Mesendoderm (in vitro differentiated cells): ENCODE data around the gene LETM1.

Experiments used
- DNase-seq: peaks from one replicate; pipeline ENCODE4 v3.0.0; 2013
- H2AK5ac ChIP-seq: 2 replicates; pipeline ENCODE4 v1.6.1; 2013; ENCODE audit warnings: low read length, inconsistent platforms
- H2BK120ac ChIP-seq: 2 replicates; pipeline ENCODE4 v1.6.1; 2013; ENCODE audit warnings: low read depth, mild to moderate bottlenecking, low read length, moderate library complexity, mixed read lengths
- H2BK15ac ChIP-seq: replicated peaks from 2 replicates; pipeline ENCODE4 v1.6.1; 2013; ENCODE audit warnings: low read depth, mild to moderate bottlenecking, moderate library complexity
- H2BK5ac ChIP-seq: 2 replicates; pipeline ENCODE4 v1.6.1; 2013; ENCODE audit warnings: low read length, inconsistent platforms
- H3K18ac ChIP-seq: 2 replicates; pipeline ENCODE4 v1.6.1; 2013; ENCODE audit warnings: mild to moderate bottlenecking, low read length, mixed read lengths
- H3K23ac ChIP-seq: one replicate; pipeline ENCODE4 v1.6.1; 2013; ENCODE audit warnings: low read length
- H3K27ac ChIP-seq: 2 replicates; pipeline ENCODE4 v1.5.1; 2013; ENCODE audit warnings: low read depth, mild to moderate bottlenecking, inconsistent platforms, low read length, moderate library complexity
- H3K27me3 ChIP-seq: 2 replicates; pipeline ENCODE4 v1.6.1; 2013; ENCODE audit warnings: low read length, control low read depth, mild to moderate bottlenecking, inconsistent platforms; ENCODE audit not compliant: insufficient read depth, poor library complexity
- H3K36me3 ChIP-seq: 2 replicates; pipeline ENCODE4 v1.6.1; 2013; ENCODE audit warnings: low read length, inconsistent platforms; ENCODE audit not compliant: control insufficient read depth, insufficient read depth
- H3K4ac ChIP-seq: one replicate; pipeline ENCODE4 v1.6.1; 2013; ENCODE audit warnings: low read depth, mild to moderate bottlenecking, low read length, moderate library complexity
- H3K4me1 ChIP-seq: 2 replicates; pipeline ENCODE4 v1.6.1; 2013; ENCODE audit warnings: low read depth, low read length, inconsistent platforms; ENCODE audit not compliant: control insufficient read depth
- H3K4me2 ChIP-seq: 2 replicates; pipeline ENCODE4 v1.6.1; 2013; ENCODE audit warnings: low read length
- H3K4me3 ChIP-seq: 2 replicates; pipeline ENCODE4 v1.5.1; 2013; ENCODE audit warnings: mild to moderate bottlenecking, low read length
- H3K56ac ChIP-seq: one replicate; pipeline ENCODE4 v1.6.1; 2013; ENCODE audit warnings: low read length
- H3K79me1 ChIP-seq: 2 replicates; pipeline ENCODE4 v1.6.1; 2013; ENCODE audit warnings: low read length, inconsistent platforms
- H3K79me2 ChIP-seq: 2 replicates; pipeline ENCODE4 v1.6.1; 2013; ENCODE audit warnings: mild to moderate bottlenecking, low read length; ENCODE audit not compliant: control insufficient read depth, insufficient read depth
- H3K9ac ChIP-seq: 2 replicates; pipeline ENCODE4 v1.6.1; 2013; ENCODE audit warnings: low read length, inconsistent platforms
- H4K5ac ChIP-seq: one replicate; pipeline ENCODE4 v1.6.1; 2013; ENCODE audit warnings: low read length
- H4K8ac ChIP-seq: one replicate; pipeline ENCODE4 v1.6.1; 2013; ENCODE audit warnings: low read depth, mild to moderate bottlenecking, control low read depth, low read length, moderate library complexity
- WGBS: extraction: QIAGEN DNeasy Blood & Tissue Kit; methylation state at CpG from one replicate; pipeline ENCODE4 v1.1.7; 2013; ENCODE audit warnings: low lambda C conversion rate, missing lambda C conversion rate; ENCODE audit not compliant: insufficient coverage; ENCODE audit errors: extremely low coverage; 5-methylcytosine and 5-hydroxymethylcytosine counted together

LETM1 gene

GRCh38 chr4:1822568-1823544 lies 33.1 kb downstream of the LETM1 start:
- Histone ChIP-seq H2BK15ac (no peak overlapping the region), H3K18ac (no peak overlapping the region), H3K4me3 (no peak overlapping the region), H3K27ac (no peak overlapping the region), H3K79me1 (no peaks in the 10 kb centered on the region), H4K5ac (no peak overlapping the region), H4K8ac (no peak overlapping the region), H2BK5ac (no peak overlapping the region), H3K4me2 (no peak overlapping the region), H3K27me3 (no peaks in the 10 kb centered on the region), H3K4me1 (no peaks in the 10 kb centered on the region), H3K23ac (no peak overlapping the region), H3K56ac (no peak overlapping the region), H3K36me3 (peaks cover 10% of the 10 kb centered on the region), H2AK5ac (no peak overlapping the region), H3K79me2 (no peaks in the 10 kb centered on the region), H3K4ac (no peak overlapping the region), H2BK120ac (no peak overlapping the region), H3K9ac (no peak overlapping the region)
- DNase-seq: no peak
- WGBS: no CpG with 5 or more reads among the region's 37 CpGs

GRCh38 chr4:1821679-1822567 lies 34.0 kb downstream of the LETM1 start:
- no peaks in the 10 kb centered on the region for H3K79me2 ChIP-seq
- no CpG with 5 or more reads among the region's 18 CpGs for WGBS
- no peak overlapping the region for H3K23ac ChIP-seq
- no peak overlapping the region for H3K56ac ChIP-seq
- H2BK5ac ChIP-seq: no peak overlapping the region
- H3K4me2 ChIP-seq: no peak overlapping the region
- peaks cover 10% of the 10 kb centered on the region for H3K36me3 ChIP-seq
- H4K5ac ChIP-seq: no peak overlapping the region
- no peak overlapping the region for H3K27ac ChIP-seq
- H3K4ac ChIP-seq: no peak overlapping the region
- H3K9ac ChIP-seq: no peak overlapping the region
- H3K18ac ChIP-seq: no peak overlapping the region
- H4K8ac ChIP-seq: no peak overlapping the region
- no peak overlapping the region for H2AK5ac ChIP-seq
- no peaks in the 10 kb centered on the region for H3K79me1 ChIP-seq
- no peaks in the 10 kb centered on the region for H3K27me3 ChIP-seq
- H3K4me3 ChIP-seq: no peak overlapping the region
- no peak overlapping the region for H2BK15ac ChIP-seq
- no peak for DNase-seq
- no peak overlapping the region for H2BK120ac ChIP-seq
- no peaks in the 10 kb centered on the region for H3K4me1 ChIP-seq

GRCh38 chr4:1819816-1820215 lies 36.1 kb downstream of the LETM1 start:
- no peak overlapping the region for H3K4ac ChIP-seq
- no peak overlapping the region for H2BK15ac ChIP-seq
- H3K4me1 ChIP-seq: no peaks in the 10 kb centered on the region
- WGBS: no CpG with 5 or more reads among the region's 7 CpGs
- H3K4me2 ChIP-seq: no peak overlapping the region
- H3K79me1 ChIP-seq: no peaks in the 10 kb centered on the region
- H2BK5ac ChIP-seq: no peak overlapping the region
- no peaks in the 10 kb centered on the region for H3K79me2 ChIP-seq
- no peak overlapping the region for H4K5ac ChIP-seq
- no peak overlapping the region for H3K18ac ChIP-seq
- H3K9ac ChIP-seq: no peak overlapping the region
- H3K27me3 ChIP-seq: no peaks in the 10 kb centered on the region
- H3K56ac ChIP-seq: no peak overlapping the region
- H3K4me3 ChIP-seq: no peak overlapping the region
- H3K36me3 ChIP-seq: peaks cover 10% of the 10 kb centered on the region
- H4K8ac ChIP-seq: no peak overlapping the region
- H3K23ac ChIP-seq: no peak overlapping the region
- no peak overlapping the region for H2AK5ac ChIP-seq
- no peak overlapping the region for H2BK120ac ChIP-seq
- no peak overlapping the region for H3K27ac ChIP-seq
- DNase-seq: no peak

GRCh38 chr4:1819284-1819683 lies 36.7 kb downstream of the LETM1 start:
- no peak overlapping the region for H3K4me2 ChIP-seq
- no peak for DNase-seq

GRCh38 chr4:1815997-1816860 lies 39.7 kb downstream of the LETM1 start:
- H2BK5ac ChIP-seq: no peak overlapping the region
- peaks cover 12% of the 10 kb centered on the region for H3K36me3 ChIP-seq
- H3K4me1 ChIP-seq: no peaks in the 10 kb centered on the region
- no peak overlapping the region for H3K56ac ChIP-seq
- H3K4me2 ChIP-seq: no peak overlapping the region
- H2AK5ac ChIP-seq: no peak overlapping the region
- DNase-seq: no peak
- H3K79me1 ChIP-seq: no peaks in the 10 kb centered on the region
- no peak overlapping the region for H4K8ac ChIP-seq
- H3K4ac ChIP-seq: no peak overlapping the region
- no peak overlapping the region for H3K4me3 ChIP-seq
- H3K18ac ChIP-seq: no peak overlapping the region
- H3K27ac ChIP-seq: no peak overlapping the region
- no CpG with 5 or more reads among the region's 25 CpGs for WGBS
- H3K9ac ChIP-seq: no peak overlapping the region
- no peak overlapping the region for H2BK120ac ChIP-seq
- H3K27me3 ChIP-seq: no peaks in the 10 kb centered on the region
- H3K23ac ChIP-seq: no peak overlapping the region
- no peaks in the 10 kb centered on the region for H3K79me2 ChIP-seq
- H4K5ac ChIP-seq: no peak overlapping the region
- H2BK15ac ChIP-seq: no peak overlapping the region

More at GRCh38 chr4:1819284-1819683, 36.7 kb downstream of the LETM1 start:
- Histone ChIP-seq H3K4me1 (no peaks in the 10 kb centered on the region), H3K9ac (no peak overlapping the region), H3K27ac (no peak overlapping the region), H3K23ac (no peak overlapping the region), H3K56ac (no peak overlapping the region), H2BK5ac (no peak overlapping the region), H4K8ac (no peak overlapping the region), H3K4me3 (no peak overlapping the region), H3K36me3 (peaks cover 12% of the 10 kb centered on the region), H2BK120ac (no peak overlapping the region), H4K5ac (no peak overlapping the region), H3K4ac (no peak overlapping the region), H3K27me3 (no peaks in the 10 kb centered on the region), H3K18ac (no peak overlapping the region), H3K79me2 (no peaks in the 10 kb centered on the region), H2BK15ac (no peak overlapping the region), H2AK5ac (no peak overlapping the region), H3K79me1 (no peaks in the 10 kb centered on the region)
- WGBS: no CpG with 5 or more reads among the region's 10 CpGs
